Prostate gland (tissue), 2 donors: ENCODE measurements around the gene DNM3.

ENCODE experiments used
- CTCF ChIP-seq, 4 experiments: fragments of 200-600 bp in 2 of 4; fragments of 450-650 bp in 2 of 4; sonication (generic) in 2 of 4; IDR thresholded peaks; 1 replicate in 3 of 4; 2 replicates in 1 of 4; pipeline ENCODE4 v1.5.1; 2016 to 2019; ENCODE audit warnings: antibody characterized with exemption in 4 of 4, mild to moderate bottlenecking in 2 of 4, moderate library complexity in 2 of 4
- POLR2A ChIP-seq: fragments of 450-650 bp; IDR thresholded peaks from one replicate; pipeline ENCODE4 v1.6.1; 2016; ENCODE audit warnings: antibody characterized with exemption, mild to moderate bottlenecking

GRCh38 chr1:171849245-171849898 lies 8.1 kb downstream of the DNM3 start:
- TF ChIP-seq CTCF (IDR thresholded peaks at IDR 0.05), result no peak
- TF ChIP-seq POLR2A, result no peak
